Liver (tissue), 3 donors: ENCODE data around the gene CFAP100.

Experiments
- ATF3 ChIP-seq: IDR thresholded peaks from 2 replicates; pipeline ENCODE4 v1.6.1; 2016; ENCODE audit warnings: antibody characterized with exemption
- CTCF ChIP-seq: fragments of 150-350 bp; IDR thresholded peaks from 2 replicates; pipeline ENCODE4 v1.5.1; 2017; ENCODE audit warnings: improper control_type of control experiment, low read depth, low read length; ENCODE audit not compliant: missing input control
- FOXA1 ChIP-seq: IDR thresholded peaks from 2 replicates; pipeline ENCODE4 v1.6.1; 2016; ENCODE audit warnings: antibody characterized with exemption
- JUND ChIP-seq, 2 donors: IDR thresholded peaks; 2 replicates each; pipeline ENCODE4 v1.6.1; 2016; ENCODE audit warnings: antibody characterized with exemption in 2 of 2
- MAX ChIP-seq: IDR thresholded peaks from 2 replicates; pipeline ENCODE4 v1.6.1; 2016; ENCODE audit warnings: antibody characterized with exemption
- RAD21 ChIP-seq, 2 donors: IDR thresholded peaks; 2 replicates each; pipeline ENCODE4 v1.6.1; 2016; ENCODE audit warnings: antibody characterized with exemption in 2 of 2, mild to moderate bottlenecking in 2 of 2
- REST ChIP-seq: IDR thresholded peaks from 2 replicates; pipeline ENCODE4 v1.6.1; 2016; ENCODE audit warnings: antibody characterized with exemption, mild to moderate bottlenecking
- RXRA ChIP-seq, 2 donors: IDR thresholded peaks; 2 replicates each; pipeline ENCODE4 v1.6.1; 2017 to 2018; ENCODE audit warnings: antibody characterized with exemption in 2 of 2, mild to moderate bottlenecking in 1 of 2
- SP1 ChIP-seq: IDR thresholded peaks from 2 replicates; pipeline ENCODE4 v1.6.1; 2018; ENCODE audit warnings: antibody characterized with exemption, mild to moderate bottlenecking
- TAF1 ChIP-seq: conservative IDR thresholded peaks from 2 replicates; pipeline ENCODE4 v1.6.1; 2016; ENCODE audit warnings: antibody characterized with exemption, mild to moderate bottlenecking
- YY1 ChIP-seq: IDR thresholded peaks from 2 replicates; pipeline ENCODE4 v1.6.1; 2016; ENCODE audit warnings: antibody characterized with exemption, mild to moderate bottlenecking
- ZBTB33 ChIP-seq: IDR thresholded peaks from 2 replicates; pipeline ENCODE4 v1.6.1; 2016; ENCODE audit warnings: antibody characterized with exemption
- donor health status: healthy.
- donor health status: healthy.

GRCh38 chr3:126442856-126443242 lies 48.1 kb downstream of the CFAP100 start:
- TF ChIP-seq JUND (IDR thresholded peaks at IDR 0.05) (no peak), MAX (no peak), CTCF (no peak), REST (no peak), ATF3 (no peak), ZBTB33 (no peak), RXRA (IDR thresholded peaks at IDR 0.05) (no peak), FOXA1 (no peak), RAD21 (IDR thresholded peaks at IDR 0.05) (no peak), TAF1 (no peak), SP1 (no peak), YY1 (no peak)
